IPS DF 19.7 (cell line): ENCODE measurements around the gene NUTM1.

Source experiments
- DNase-seq: peaks from one replicate; pipeline ENCODE4 v3.0.0-alpha.2; 2013; ENCODE audit warnings: low read depth, low spot score

NUTM1 gene, protein sequence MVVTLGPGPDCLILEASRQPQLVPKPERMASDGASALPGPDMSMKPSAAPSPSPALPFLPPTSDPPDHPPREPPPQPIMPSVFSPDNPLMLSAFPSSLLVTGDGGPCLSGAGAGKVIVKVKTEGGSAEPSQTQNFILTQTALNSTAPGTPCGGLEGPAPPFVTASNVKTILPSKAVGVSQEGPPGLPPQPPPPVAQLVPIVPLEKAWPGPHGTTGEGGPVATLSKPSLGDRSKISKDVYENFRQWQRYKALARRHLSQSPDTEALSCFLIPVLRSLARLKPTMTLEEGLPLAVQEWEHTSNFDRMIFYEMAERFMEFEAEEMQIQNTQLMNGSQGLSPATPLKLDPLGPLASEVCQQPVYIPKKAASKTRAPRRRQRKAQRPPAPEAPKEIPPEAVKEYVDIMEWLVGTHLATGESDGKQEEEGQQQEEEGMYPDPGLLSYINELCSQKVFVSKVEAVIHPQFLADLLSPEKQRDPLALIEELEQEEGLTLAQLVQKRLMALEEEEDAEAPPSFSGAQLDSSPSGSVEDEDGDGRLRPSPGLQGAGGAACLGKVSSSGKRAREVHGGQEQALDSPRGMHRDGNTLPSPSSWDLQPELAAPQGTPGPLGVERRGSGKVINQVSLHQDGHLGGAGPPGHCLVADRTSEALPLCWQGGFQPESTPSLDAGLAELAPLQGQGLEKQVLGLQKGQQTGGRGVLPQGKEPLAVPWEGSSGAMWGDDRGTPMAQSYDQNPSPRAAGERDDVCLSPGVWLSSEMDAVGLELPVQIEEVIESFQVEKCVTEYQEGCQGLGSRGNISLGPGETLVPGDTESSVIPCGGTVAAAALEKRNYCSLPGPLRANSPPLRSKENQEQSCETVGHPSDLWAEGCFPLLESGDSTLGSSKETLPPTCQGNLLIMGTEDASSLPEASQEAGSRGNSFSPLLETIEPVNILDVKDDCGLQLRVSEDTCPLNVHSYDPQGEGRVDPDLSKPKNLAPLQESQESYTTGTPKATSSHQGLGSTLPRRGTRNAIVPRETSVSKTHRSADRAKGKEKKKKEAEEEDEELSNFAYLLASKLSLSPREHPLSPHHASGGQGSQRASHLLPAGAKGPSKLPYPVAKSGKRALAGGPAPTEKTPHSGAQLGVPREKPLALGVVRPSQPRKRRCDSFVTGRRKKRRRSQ

GRCh38 chr15:34342737-34343575, at the start of gene NUTM1, which contains the start of gene NOP10:
Gene NUTM1 (plus strand): TSS chr15:34343315. CDS start chr15:34343697, 382 bp downstream.
Gene NOP10 (minus strand): TSS chr15:34343136. CDS start chr15:34343073, 63 bp downstream.
- no peak for DNase-seq

DNA sequence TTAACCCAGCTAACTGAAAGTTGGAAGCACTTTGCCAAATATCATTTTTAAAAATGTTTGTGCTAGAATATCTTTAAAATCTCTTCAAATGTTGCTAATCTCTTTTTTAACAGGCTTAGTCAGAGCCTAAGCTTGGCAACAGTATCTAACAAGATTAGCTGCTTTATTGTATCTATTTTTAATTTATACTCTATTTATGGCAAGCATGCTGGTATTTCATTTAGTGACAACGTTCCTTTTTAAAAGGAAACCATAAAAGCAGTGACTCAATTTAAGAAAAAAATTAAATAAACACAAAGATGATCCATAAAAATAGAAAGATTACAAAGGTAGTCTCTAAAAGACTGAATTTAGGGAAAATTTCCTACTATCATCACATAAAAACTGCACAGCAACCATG, 46.1 kb upstream of the NUTM1 start:
- no peak for DNase-seq

- no peak for DNase-seq
Measured at GRCh38 chr15:34301058-34301457, 42.1 kb upstream of the NUTM1 start.

GRCh38 chr15:34304613-34305012, 38.5 kb upstream of the NUTM1 start:
- DNase-seq = no peak

GRCh38 chr15:34311563-34311962, 31.6 kb upstream of the NUTM1 start:
- no peak for DNase-seq

- no peak for DNase-seq
Measured at GRCh38 chr15:34314491-34315490, 28.3 kb upstream of the NUTM1 start.

- no peak for DNase-seq
Measured at GRCh38 chr15:34318277-34319079, 24.6 kb upstream of the NUTM1 start.

- DNase-seq = no peak
Measured at GRCh38 chr15:34323217-34323616, 19.9 kb upstream of the NUTM1 start.

DNA sequence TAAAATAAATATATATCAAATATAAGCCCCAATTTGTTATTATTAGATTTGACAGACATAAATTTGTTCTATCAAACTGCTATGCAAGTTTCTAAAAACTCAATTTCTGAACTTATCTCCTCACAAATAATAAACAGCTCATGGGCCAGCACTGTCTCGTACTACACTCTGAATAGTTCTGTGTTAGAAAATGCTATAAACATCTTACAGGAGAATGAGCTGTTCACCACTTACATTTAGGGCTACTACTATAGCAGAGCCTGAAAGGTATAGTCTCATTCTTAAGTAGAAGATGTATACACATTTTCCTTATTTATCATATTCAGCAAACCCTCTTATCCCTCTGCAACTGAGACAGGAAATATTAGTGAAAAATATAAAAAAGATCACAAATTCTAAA, 18.2 kb upstream of the NUTM1 start:
- DNase-seq = no peak

DNA sequence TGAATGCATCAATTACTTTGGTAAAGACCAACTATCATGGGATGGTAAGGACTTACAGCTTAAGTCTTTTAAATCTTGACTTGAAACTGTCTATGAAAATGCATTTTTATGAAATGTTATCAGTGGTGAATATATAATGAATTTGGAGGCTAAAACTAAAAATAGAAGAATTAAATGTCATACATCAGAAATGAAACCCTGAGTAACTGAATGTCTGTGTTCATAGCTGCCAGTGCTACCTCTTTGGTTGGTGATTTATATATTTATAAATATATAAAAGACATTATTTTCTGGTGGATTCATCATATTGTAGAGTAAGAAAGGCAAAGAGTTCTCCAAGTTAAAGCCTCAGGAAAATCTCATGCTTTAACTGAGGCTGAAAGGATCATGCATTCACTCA, 17.7 kb upstream of the NUTM1 start:
- no peak for DNase-seq

- no peak for DNase-seq
Measured at GRCh38 chr15:34327906-34328305, 15.2 kb upstream of the NUTM1 start.

DNA sequence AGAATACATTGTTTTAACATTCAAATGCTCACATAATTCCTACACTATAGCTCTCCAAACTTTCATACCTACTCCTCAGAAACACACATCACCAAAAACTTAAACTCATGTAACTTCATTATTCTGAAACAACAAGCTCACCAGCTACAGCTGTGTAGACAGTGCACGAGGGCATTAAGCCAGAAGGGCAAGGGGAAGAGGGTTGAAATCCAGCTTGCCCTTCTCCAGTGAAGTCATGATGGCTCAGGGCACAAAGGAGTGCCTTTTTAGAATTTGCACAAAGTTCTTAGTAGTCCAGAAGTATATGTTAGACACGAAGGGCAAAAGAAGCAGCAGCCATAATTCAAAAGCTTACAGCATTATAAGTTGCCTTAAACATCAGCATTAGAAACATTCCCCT, 14.1 kb upstream of the NUTM1 start:
- DNase-seq = no peak

GRCh38 chr15:34330279-34330678, 12.8 kb upstream of the NUTM1 start:
- no peak for DNase-seq

GRCh38 chr15:34331809-34332208, 11.3 kb upstream of the NUTM1 start:
- DNase-seq = no peak

DNA sequence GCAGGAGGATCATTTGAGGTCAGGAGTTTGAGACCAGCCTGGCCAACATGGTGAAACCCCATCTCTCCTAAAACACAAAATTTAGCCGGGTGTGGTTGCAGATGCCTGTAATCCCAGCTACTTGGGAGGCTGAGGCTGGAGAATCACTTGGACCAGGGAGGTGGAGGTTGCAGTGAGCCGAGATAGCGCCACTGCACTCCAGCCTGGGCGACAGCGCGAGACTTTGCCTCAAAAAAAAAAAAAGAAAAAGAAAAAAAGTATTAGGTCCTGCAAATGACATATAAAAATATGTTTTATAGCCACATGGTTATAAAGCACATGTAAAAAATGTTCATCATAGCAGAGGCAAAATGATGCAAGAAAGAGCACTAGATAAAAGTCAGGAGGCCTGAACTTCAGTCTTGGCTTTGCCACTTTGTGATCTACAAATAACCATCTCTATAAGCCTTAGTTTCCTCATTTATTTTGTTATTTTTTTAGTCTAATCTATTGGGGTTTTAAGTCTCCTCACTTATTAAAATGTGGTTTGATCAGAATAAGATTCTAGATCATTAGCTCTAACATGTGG, 10.5 kb upstream of the NUTM1 start:
- no peak for DNase-seq

DNA sequence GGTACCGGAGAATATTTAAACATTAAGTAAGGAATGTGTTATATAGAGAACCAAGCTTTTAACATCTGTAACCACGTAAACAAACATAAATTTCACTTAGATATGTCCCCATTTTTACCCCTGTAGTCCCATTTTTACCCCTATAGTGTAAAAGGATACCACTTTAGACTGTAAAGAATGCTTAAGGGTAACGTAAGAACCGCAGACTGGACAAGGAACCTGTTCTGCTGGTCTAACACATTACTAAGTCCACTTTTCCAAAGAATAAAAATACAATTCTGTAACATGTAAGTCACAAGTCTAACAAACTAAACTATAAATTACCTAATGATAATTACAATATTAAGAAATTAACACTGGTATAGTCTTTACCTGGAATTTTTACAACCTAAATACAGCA, 8.4 kb upstream of the NUTM1 start:
- DNase-seq = no peak

- no peak for DNase-seq
Measured at GRCh38 chr15:34335176-34336032, 7.7 kb upstream of the NUTM1 start.
